ENCODE measurements around the gene SARDH. TPM values are rescaled to one million over a fixed set of nuclear protein-coding genes. Genes with fewer than 3 reads are reported as not detected.

SARDH gene
- polyA plus RNA-seq, 1 donor (not counting 4 experiments of a cell fraction or from before 2014, with no cell fraction given) = 0.03 TPM

- Histone ChIP-seq H3K9ac (ENCODE audit: control insufficient read depth, extremely low read depth, insufficient read depth, low read length) (no peak overlapping the region), H3K9me3 (ENCODE audit: control insufficient read depth, low read depth, low read length) (no peaks in the 10 kb centered on the region), H4K20me1 (ENCODE audit: control insufficient read depth, extremely low read depth, insufficient read depth, low read length) (no peaks in the 10 kb centered on the region), H3K27me3 (ENCODE audit: control insufficient read depth, extremely low read depth, insufficient read depth, low read length) (peaks cover 25% of the 10 kb centered on the region), H3K4me3 (ENCODE audit: control insufficient read depth in 2 of 3, extremely low read depth in 1 of 3, insufficient read depth in 2 of 3, low read depth in 1 of 3, low read length in 3 of 3) (no peak overlapping the region), H3K27ac (ENCODE audit: control insufficient read depth, insufficient read depth, low read length) (no peak overlapping the region), H3K9me1 (ENCODE audit: control insufficient read depth, extremely low read depth, insufficient read depth, low read length) (no peaks in the 10 kb centered on the region), H2AFZ (ENCODE audit: control insufficient read depth, low read length) (no peak overlapping the region), H3K4me1 (ENCODE audit: control insufficient read depth, extremely low read depth, insufficient read depth, low read length) (no peaks in the 10 kb centered on the region), H3K36me3 (ENCODE audit: control insufficient read depth in 2 of 2, extremely low read depth in 1 of 2, insufficient read depth in 2 of 2, low read length in 2 of 2) (no peaks in the 10 kb centered on the region), H3K79me2 (ENCODE audit: control insufficient read depth, insufficient read depth, low read length) (no peaks in the 10 kb centered on the region), H3K4me2 (ENCODE audit: control insufficient read depth, extremely low read depth, insufficient read depth, low read depth, low read length) (no peak overlapping the region)
- DNase-seq (ENCODE audit: low read depth, low spot score) (no peak), FAIRE-seq (no peak)
- dilution Hi-C loops (cut with MboI; ENCODE audit: extremely low pct_ligation_motif_present, low sequenced_read_pairs) = no loop called here
- TF ChIP-seq EZH2 (IDR thresholded peaks at IDR 0.05; ENCODE audit: low read length) (no peak), CTCF (optimal IDR thresholded peaks at IDR 0.05 in 1 of 3, IDR thresholded peaks at IDR 0.05 in 1 of 3, conservative IDR thresholded peaks at IDR 0.05 in 1 of 3; ENCODE audit: extremely low read depth in 1 of 3, insufficient read depth in 2 of 3, low read length in 3 of 3) (no peak)
Measured at GRCh38 chr9:133709015-133709611, 29.0 kb downstream of the SARDH start.

- no peak overlapping the region for H3K27ac ChIP-seq (ENCODE audit: control insufficient read depth, insufficient read depth, low read length)
- no peaks in the 10 kb centered on the region for H3K9me3 ChIP-seq (ENCODE audit: control insufficient read depth, low read depth, low read length)
- FAIRE-seq = no peak
- H2AFZ ChIP-seq (ENCODE audit: control insufficient read depth, low read length) = no peak overlapping the region
- no peak for DNase-seq (ENCODE audit: low read depth, low spot score)
- no peaks in the 10 kb centered on the region for H3K4me1 ChIP-seq (ENCODE audit: control insufficient read depth, extremely low read depth, insufficient read depth, low read length)
- TF ChIP-seq EZH2 (IDR thresholded peaks at IDR 0.05; ENCODE audit: low read length) (no peak), CTCF (optimal IDR thresholded peaks at IDR 0.05 in 1 of 3, IDR thresholded peaks at IDR 0.05 in 1 of 3, conservative IDR thresholded peaks at IDR 0.05 in 1 of 3; ENCODE audit: extremely low read depth in 1 of 3, insufficient read depth in 2 of 3, low read length in 3 of 3) (no peak)
- H3K79me2 ChIP-seq (ENCODE audit: control insufficient read depth, insufficient read depth, low read length) = no peaks in the 10 kb centered on the region
- no peak overlapping the region for H3K4me3 ChIP-seq (ENCODE audit: control insufficient read depth in 2 of 3, extremely low read depth in 1 of 3, insufficient read depth in 2 of 3, low read depth in 1 of 3, low read length in 3 of 3)
- H3K9ac ChIP-seq (ENCODE audit: control insufficient read depth, extremely low read depth, insufficient read depth, low read length) = no peak overlapping the region
- H3K4me2 ChIP-seq (ENCODE audit: control insufficient read depth, extremely low read depth, insufficient read depth, low read depth, low read length) = no peak overlapping the region
- dilution Hi-C loops (cut with MboI; ENCODE audit: extremely low pct_ligation_motif_present, low sequenced_read_pairs) = no loop called here
- peaks cover 32% of the 10 kb centered on the region for H3K27me3 ChIP-seq (ENCODE audit: control insufficient read depth, extremely low read depth, insufficient read depth, low read length)
- H3K9me1 ChIP-seq (ENCODE audit: control insufficient read depth, extremely low read depth, insufficient read depth, low read length) = no peaks in the 10 kb centered on the region
- H3K36me3 ChIP-seq (ENCODE audit: control insufficient read depth in 2 of 2, extremely low read depth in 1 of 2, insufficient read depth in 2 of 2, low read length in 2 of 2) = no peaks in the 10 kb centered on the region
- no peaks in the 10 kb centered on the region for H4K20me1 ChIP-seq (ENCODE audit: control insufficient read depth, extremely low read depth, insufficient read depth, low read length)
Measured at GRCh38 chr9:133708246-133709014, 29.7 kb downstream of the SARDH start.

Measured in keratinocyte (primary cell).